ENCODE results near the gene UMPS.

Gene UMPS

GRCh38 chr3:124770336-124771082 is 40.3 kb downstream of the UMPS start:
- H3K27me3 ChIP-seq (ENCODE audit: control insufficient read depth, insufficient read depth, low read length, poor library complexity, severe bottlenecking): no peaks in the 10 kb centered on the region
- peaks cover 21% of the 10 kb centered on the region for H3K4me1 ChIP-seq (ENCODE audit: control insufficient read depth, insufficient read depth, low read length)
- no peak overlapping the region for H3K27ac ChIP-seq (ENCODE audit: insufficient read depth, low read depth, low read length, poor library complexity, severe bottlenecking)
- WGBS, 2 experiments: 78 to 79% methylated on average over 10 of the region's 10 CpGs
- H3K36me3 ChIP-seq (ENCODE audit: control insufficient read depth, insufficient read depth, low read length): no peaks in the 10 kb centered on the region
- no peak overlapping the region for H3K4me3 ChIP-seq (ENCODE audit: insufficient read depth, low read depth, low read length)
- no peaks in the 10 kb centered on the region for H3K9me3 ChIP-seq (ENCODE audit: control insufficient read depth, low read length)

- Histone ChIP-seq H3K4me3 (ENCODE audit: insufficient read depth, low read depth, low read length) (no peak overlapping the region), H3K4me1 (ENCODE audit: control insufficient read depth, insufficient read depth, low read length) (peaks cover 24% of the 10 kb centered on the region), H3K27ac (ENCODE audit: insufficient read depth, low read depth, low read length, poor library complexity, severe bottlenecking) (no peak overlapping the region), H3K9me3 (ENCODE audit: control insufficient read depth, low read length) (no peaks in the 10 kb centered on the region), H3K36me3 (ENCODE audit: control insufficient read depth, insufficient read depth, low read length) (no peaks in the 10 kb centered on the region), H3K27me3 (ENCODE audit: control insufficient read depth, insufficient read depth, low read length, poor library complexity, severe bottlenecking) (no peaks in the 10 kb centered on the region)
- 84 to 94% methylated on average over 2 of the region's 2 CpGs for WGBS, 2 experiments
Observed at GRCh38 chr3:124771083-124771445, 40.8 kb downstream of the UMPS start.

- no peak overlapping the region for H3K27ac ChIP-seq (ENCODE audit: insufficient read depth, low read depth, low read length, poor library complexity, severe bottlenecking)
- H3K4me1 ChIP-seq (ENCODE audit: control insufficient read depth, insufficient read depth, low read length): peaks cover 24% of the 10 kb centered on the region
- no peaks in the 10 kb centered on the region for H3K36me3 ChIP-seq (ENCODE audit: control insufficient read depth, insufficient read depth, low read length)
- H3K27me3 ChIP-seq (ENCODE audit: control insufficient read depth, insufficient read depth, low read length, poor library complexity, severe bottlenecking): no peaks in the 10 kb centered on the region
- H3K9me3 ChIP-seq (ENCODE audit: control insufficient read depth, low read length): no peaks in the 10 kb centered on the region
- H3K4me3 ChIP-seq (ENCODE audit: insufficient read depth, low read depth, low read length): no peak overlapping the region
- 92 to 95% methylated on average over 17 of the region's 17 CpGs for WGBS, 2 experiments
Observed at GRCh38 chr3:124772081-124772831, 42.0 kb downstream of the UMPS start.

GRCh38 chr3:124773351-124774326 is 43.4 kb downstream of the UMPS start:
- peaks cover 24% of the 10 kb centered on the region for H3K4me1 ChIP-seq (ENCODE audit: control insufficient read depth, insufficient read depth, low read length)
- H3K4me3 ChIP-seq (ENCODE audit: insufficient read depth, low read depth, low read length): no peak overlapping the region
- 95 to 96% methylated on average over 15 to 17 of the region's 17 CpGs for WGBS, 2 experiments
- H3K9me3 ChIP-seq (ENCODE audit: control insufficient read depth, low read length): no peaks in the 10 kb centered on the region
- H3K27me3 ChIP-seq (ENCODE audit: control insufficient read depth, insufficient read depth, low read length, poor library complexity, severe bottlenecking): no peaks in the 10 kb centered on the region
- no peak overlapping the region for H3K27ac ChIP-seq (ENCODE audit: insufficient read depth, low read depth, low read length, poor library complexity, severe bottlenecking)
- H3K36me3 ChIP-seq (ENCODE audit: control insufficient read depth, insufficient read depth, low read length): no peaks in the 10 kb centered on the region

- Histone ChIP-seq H3K4me1 (ENCODE audit: control insufficient read depth, insufficient read depth, low read length) (peaks cover 24% of the 10 kb centered on the region), H3K27me3 (ENCODE audit: control insufficient read depth, insufficient read depth, low read length, poor library complexity, severe bottlenecking) (no peaks in the 10 kb centered on the region), H3K36me3 (ENCODE audit: control insufficient read depth, insufficient read depth, low read length) (no peaks in the 10 kb centered on the region), H3K9me3 (ENCODE audit: control insufficient read depth, low read length) (no peaks in the 10 kb centered on the region), H3K27ac (ENCODE audit: insufficient read depth, low read depth, low read length, poor library complexity, severe bottlenecking) (no peak overlapping the region), H3K4me3 (ENCODE audit: insufficient read depth, low read depth, low read length) (no peak overlapping the region)
- WGBS, 2 experiments: 71 to 73% methylated on average over 6 of the region's 6 CpGs
Observed at GRCh38 chr3:124774327-124774718, 44.1 kb downstream of the UMPS start.

GRCh38 chr3:124774841-124775402 is 44.7 kb downstream of the UMPS start:
- no peak overlapping the region for H3K4me3 ChIP-seq (ENCODE audit: insufficient read depth, low read depth, low read length)
- no peaks in the 10 kb centered on the region for H3K27me3 ChIP-seq (ENCODE audit: control insufficient read depth, insufficient read depth, low read length, poor library complexity, severe bottlenecking)
- H3K27ac ChIP-seq (ENCODE audit: insufficient read depth, low read depth, low read length, poor library complexity, severe bottlenecking): no peak overlapping the region
- 82 to 89% methylated on average over 7 of the region's 7 CpGs for WGBS, 2 experiments
- H3K4me1 ChIP-seq (ENCODE audit: control insufficient read depth, insufficient read depth, low read length): peaks cover 24% of the 10 kb centered on the region
- H3K9me3 ChIP-seq (ENCODE audit: control insufficient read depth, low read length): no peaks in the 10 kb centered on the region
- no peaks in the 10 kb centered on the region for H3K36me3 ChIP-seq (ENCODE audit: control insufficient read depth, insufficient read depth, low read length)

GRCh38 chr3:124775877-124776276 is 45.6 kb downstream of the UMPS start:
- Histone ChIP-seq H3K4me1 (ENCODE audit: control insufficient read depth, insufficient read depth, low read length) (peaks cover 25% of the 10 kb centered on the region), H3K4me3 (ENCODE audit: insufficient read depth, low read depth, low read length) (no peak overlapping the region), H3K9me3 (ENCODE audit: control insufficient read depth, low read length) (no peaks in the 10 kb centered on the region), H3K36me3 (ENCODE audit: control insufficient read depth, insufficient read depth, low read length) (no peaks in the 10 kb centered on the region), H3K27ac (ENCODE audit: insufficient read depth, low read depth, low read length, poor library complexity, severe bottlenecking) (no peak overlapping the region), H3K27me3 (ENCODE audit: control insufficient read depth, insufficient read depth, low read length, poor library complexity, severe bottlenecking) (no peaks in the 10 kb centered on the region)
- WGBS, 2 experiments: 86 to 88% methylated on average over 9 of the region's 9 CpGs

- no peaks in the 10 kb centered on the region for H3K27me3 ChIP-seq (ENCODE audit: control insufficient read depth, insufficient read depth, low read length, poor library complexity, severe bottlenecking)
- no peak overlapping the region for H3K4me3 ChIP-seq (ENCODE audit: insufficient read depth, low read depth, low read length)
- no peaks in the 10 kb centered on the region for H3K36me3 ChIP-seq (ENCODE audit: control insufficient read depth, insufficient read depth, low read length)
- H3K9me3 ChIP-seq (ENCODE audit: control insufficient read depth, low read length): no peaks in the 10 kb centered on the region
- peaks cover 30% of the 10 kb centered on the region for H3K4me1 ChIP-seq (ENCODE audit: control insufficient read depth, insufficient read depth, low read length)
- no peak overlapping the region for H3K27ac ChIP-seq (ENCODE audit: insufficient read depth, low read depth, low read length, poor library complexity, severe bottlenecking)
- 91% methylated on average over 5 of the region's 5 CpGs for WGBS, 2 experiments
Observed at GRCh38 chr3:124776856-124777255, 46.6 kb downstream of the UMPS start.

GRCh38 chr3:124777762-124778470 is 47.7 kb downstream of the UMPS start:
- H3K4me1 ChIP-seq (ENCODE audit: control insufficient read depth, insufficient read depth, low read length): peaks cover 30% of the 10 kb centered on the region
- no peak overlapping the region for H3K4me3 ChIP-seq (ENCODE audit: insufficient read depth, low read depth, low read length)
- H3K27ac ChIP-seq (ENCODE audit: insufficient read depth, low read depth, low read length, poor library complexity, severe bottlenecking): no peak overlapping the region
- 86 to 92% methylated on average over 4 to 5 of the region's 5 CpGs for WGBS, 2 experiments
- H3K9me3 ChIP-seq (ENCODE audit: control insufficient read depth, low read length): no peaks in the 10 kb centered on the region
- H3K36me3 ChIP-seq (ENCODE audit: control insufficient read depth, insufficient read depth, low read length): no peaks in the 10 kb centered on the region
- H3K27me3 ChIP-seq (ENCODE audit: control insufficient read depth, insufficient read depth, low read length, poor library complexity, severe bottlenecking): no peaks in the 10 kb centered on the region

Data from ectodermal cell (in vitro differentiated cells).